Stimulated activated CD4-positive, alpha-beta T cell treated with anti-CD3 and anti-CD28 coated beads, Interleukin-15, amount 100 ng/mL, for 1 hour (primary cell): ENCODE data around the gene KRT7.

Source experiments
- DNase-seq, 2 donors: peaks; one replicate each; pipeline ENCODE4 v3.0.0-alpha.2; 2020; ENCODE audit warnings: low read depth in 1 of 2, low spot score in 1 of 2

The KRT7 gene

GRCh38 chr12:52199294-52199919, 33.6 kb upstream of the KRT7 start:
- DNase-seq: no peak

GRCh38 chr12:52200086-52200780, 32.8 kb upstream of the KRT7 start:
- DNase-seq: no peak

GRCh38 chr12:52200781-52201450, 32.1 kb upstream of the KRT7 start:
- no peak for DNase-seq

- no peak for DNase-seq
Measured at GRCh38 chr12:52201451-52201839, 31.6 kb upstream of the KRT7 start.

GRCh38 chr12:52202361-52203078, 30.5 kb upstream of the KRT7 start:
- DNase-seq: no peak

GRCh38 chr12:52203079-52203921, 29.7 kb upstream of the KRT7 start:
- DNase-seq: no peak

GRCh38 chr12:52204095-52204930, 28.7 kb upstream of the KRT7 start:
- DNase-seq: no peak

- DNase-seq: no peak
Measured at GRCh38 chr12:52204931-52205505, 28.0 kb upstream of the KRT7 start.

- DNase-seq: no peak
Measured at GRCh38 chr12:52205612-52206303, 27.3 kb upstream of the KRT7 start.

GRCh38 chr12:52206304-52207040, 26.6 kb upstream of the KRT7 start:
- DNase-seq: no peak

- DNase-seq: no peak
Measured at GRCh38 chr12:52207106-52207505, 25.9 kb upstream of the KRT7 start.

GRCh38 chr12:52207895-52208294, 25.1 kb upstream of the KRT7 start:
- DNase-seq: no peak

GRCh38 chr12:52208424-52209165, 24.4 kb upstream of the KRT7 start:
- DNase-seq: no peak

GRCh38 chr12:52209321-52209720, 23.7 kb upstream of the KRT7 start:
- DNase-seq: no peak

- DNase-seq: no peak
Measured at GRCh38 chr12:52210186-52210924, 22.7 kb upstream of the KRT7 start.

GRCh38 chr12:52210925-52211650, 22.0 kb upstream of the KRT7 start:
- no peak for DNase-seq
